Fibroblast of pulmonary artery (primary cell): ENCODE measurements around the gene DYNC2H1.

ENCODE experiments used
- DNase-seq: peaks from one replicate; pipeline ENCODE4 v3.0.0-alpha.2; 2010; ENCODE audit warnings: low read depth
- H3K4me3 ChIP-seq: replicated peaks from 2 replicates; pipeline ENCODE4 v1.5.1; 2011; ENCODE audit warnings: low read depth, mild to moderate bottlenecking, control low read depth, low read length, moderate library complexity
- TF ChIP-seq, protein P1 (sequence below): IDR thresholded peaks from 2 replicates; pipeline ENCODE4 v1.5.1; 2011; ENCODE audit warnings: mild to moderate bottlenecking, control low read depth, low read length, inconsistent platforms; ENCODE audit errors: missing control alignments

The DYNC2H1 gene

DNA sequence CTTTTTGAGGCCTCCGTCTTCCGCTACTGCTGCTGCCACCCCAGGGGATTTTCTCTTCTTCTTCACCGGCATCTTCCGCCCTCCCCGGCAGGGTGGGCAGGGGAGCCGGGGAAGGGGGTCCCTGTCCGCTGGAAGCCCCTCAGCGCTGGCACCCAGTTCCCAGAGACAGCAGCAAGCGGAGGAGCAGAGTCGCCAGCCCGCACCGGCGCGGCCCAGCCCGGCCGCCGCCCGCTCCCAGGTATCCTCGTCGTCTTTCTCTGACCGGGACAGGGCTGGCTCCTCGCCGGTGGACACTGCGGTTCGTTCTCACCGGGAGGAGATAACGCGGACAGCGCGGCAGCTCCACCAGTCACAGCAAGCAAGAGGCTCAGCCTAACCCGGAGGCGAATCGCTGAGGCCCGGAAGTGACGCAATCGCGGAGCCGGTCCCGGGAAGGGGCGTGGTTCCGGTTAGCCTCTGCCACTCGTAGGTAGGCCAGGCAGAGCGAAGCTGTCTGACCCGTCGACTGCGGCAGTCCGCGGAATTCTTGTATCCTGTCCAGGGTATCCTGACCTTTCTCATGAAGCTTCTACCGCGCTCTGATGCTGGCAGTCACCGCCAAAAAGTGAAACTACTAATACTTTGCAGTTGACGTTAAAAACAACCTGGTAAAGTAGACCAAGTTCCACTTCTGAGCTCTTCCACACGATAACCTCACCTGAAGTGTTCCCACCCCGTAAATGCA is 17.3 kb upstream of the DYNC2H1 start, which contains the start of gene DCUN1D5:
Gene DCUN1D5, minus strand, starts transcription at position 360 of the 724 bp plus-strand sequence. Its CDS starts 288 bp downstream, at position 72.
- DNase-seq: peak; percentile 97
- peak within 1 kb of the TSS; percentile 79 for H3K4me3 ChIP-seq
- TF ChIP-seq, protein P1, sequence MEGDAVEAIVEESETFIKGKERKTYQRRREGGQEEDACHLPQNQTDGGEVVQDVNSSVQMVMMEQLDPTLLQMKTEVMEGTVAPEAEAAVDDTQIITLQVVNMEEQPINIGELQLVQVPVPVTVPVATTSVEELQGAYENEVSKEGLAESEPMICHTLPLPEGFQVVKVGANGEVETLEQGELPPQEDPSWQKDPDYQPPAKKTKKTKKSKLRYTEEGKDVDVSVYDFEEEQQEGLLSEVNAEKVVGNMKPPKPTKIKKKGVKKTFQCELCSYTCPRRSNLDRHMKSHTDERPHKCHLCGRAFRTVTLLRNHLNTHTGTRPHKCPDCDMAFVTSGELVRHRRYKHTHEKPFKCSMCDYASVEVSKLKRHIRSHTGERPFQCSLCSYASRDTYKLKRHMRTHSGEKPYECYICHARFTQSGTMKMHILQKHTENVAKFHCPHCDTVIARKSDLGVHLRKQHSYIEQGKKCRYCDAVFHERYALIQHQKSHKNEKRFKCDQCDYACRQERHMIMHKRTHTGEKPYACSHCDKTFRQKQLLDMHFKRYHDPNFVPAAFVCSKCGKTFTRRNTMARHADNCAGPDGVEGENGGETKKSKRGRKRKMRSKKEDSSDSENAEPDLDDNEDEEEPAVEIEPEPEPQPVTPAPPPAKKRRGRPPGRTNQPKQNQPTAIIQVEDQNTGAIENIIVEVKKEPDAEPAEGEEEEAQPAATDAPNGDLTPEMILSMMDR: no peak

DNA sequence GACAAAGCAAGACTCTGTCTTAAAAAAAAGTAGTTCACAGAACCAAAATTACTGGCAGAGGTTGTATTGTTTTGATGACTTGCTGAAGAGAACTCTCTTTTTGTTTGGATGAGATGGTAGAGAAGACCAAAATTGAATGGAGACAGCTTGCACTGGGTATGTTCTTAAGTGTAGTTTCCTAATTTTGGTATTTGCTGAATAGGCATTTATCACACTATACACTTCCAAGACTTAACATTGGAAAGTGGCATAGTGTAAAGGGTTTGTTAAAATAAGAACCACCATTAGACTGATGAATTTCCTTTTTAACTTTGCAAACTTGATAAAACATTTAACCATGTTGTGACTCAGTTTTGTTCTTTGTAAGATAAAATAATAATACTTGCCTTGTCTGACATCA is 11.9 kb upstream of the DYNC2H1 start:
- H3K4me3 ChIP-seq: no peak overlapping the region
- TF ChIP-seq, protein P1: no peak
- no peak for DNase-seq

DNA sequence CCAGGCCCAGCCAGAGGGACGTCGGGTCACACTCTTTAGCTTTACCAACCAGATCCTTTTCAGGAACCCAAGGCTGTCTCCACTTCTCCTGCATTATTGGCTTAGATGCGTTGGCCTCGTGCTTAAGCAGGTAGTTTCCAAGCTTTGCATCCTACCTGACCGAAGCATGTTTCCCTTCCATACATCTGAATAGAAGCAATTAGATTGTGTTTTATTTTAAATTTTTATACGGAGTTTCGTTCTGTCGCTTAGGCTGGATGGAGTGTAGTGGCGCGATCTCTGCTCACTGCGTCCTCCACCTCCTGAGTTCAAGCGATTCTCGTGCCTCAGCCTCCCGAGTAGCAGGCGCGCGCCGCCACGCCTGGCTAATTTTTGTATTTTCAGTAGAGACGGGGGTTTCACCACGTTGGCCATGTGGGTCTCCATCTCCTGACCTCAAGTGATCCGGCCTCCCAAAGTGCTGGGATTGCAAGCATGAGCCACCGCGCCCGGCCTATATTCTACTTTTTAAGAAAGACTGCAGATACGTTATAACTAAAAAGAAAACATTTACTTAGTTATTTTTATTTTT is 677 bp downstream of the DYNC2H1 start:
- peak overlapping the region; percentile 61 for H3K4me3 ChIP-seq
- no peak for DNase-seq
- TF ChIP-seq, protein P1: no peak

DNA sequence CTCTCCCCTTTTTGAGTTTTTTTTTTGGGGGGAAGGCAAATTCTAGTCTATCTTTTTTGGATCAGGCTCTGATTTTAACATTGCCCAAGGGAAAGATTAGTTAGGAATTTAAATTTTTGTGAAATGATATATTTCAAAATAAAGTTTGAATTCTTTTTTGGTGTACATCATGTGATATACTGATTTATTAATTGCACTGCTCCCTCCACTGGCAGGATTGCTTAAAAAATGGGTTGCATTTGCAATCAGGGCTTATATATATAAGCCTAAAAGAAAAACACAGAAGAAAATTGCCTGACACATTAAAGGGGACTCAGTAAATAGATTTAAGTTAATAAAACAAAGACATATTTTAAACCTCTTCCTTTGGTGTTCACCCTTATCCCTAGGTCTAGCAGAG is 1.2 kb downstream of the DYNC2H1 start:
- peak overlapping the region; percentile 61 for H3K4me3 ChIP-seq
- peak; percentile 64 for DNase-seq
- TF ChIP-seq, protein P1: peak; percentile 48

DNA sequence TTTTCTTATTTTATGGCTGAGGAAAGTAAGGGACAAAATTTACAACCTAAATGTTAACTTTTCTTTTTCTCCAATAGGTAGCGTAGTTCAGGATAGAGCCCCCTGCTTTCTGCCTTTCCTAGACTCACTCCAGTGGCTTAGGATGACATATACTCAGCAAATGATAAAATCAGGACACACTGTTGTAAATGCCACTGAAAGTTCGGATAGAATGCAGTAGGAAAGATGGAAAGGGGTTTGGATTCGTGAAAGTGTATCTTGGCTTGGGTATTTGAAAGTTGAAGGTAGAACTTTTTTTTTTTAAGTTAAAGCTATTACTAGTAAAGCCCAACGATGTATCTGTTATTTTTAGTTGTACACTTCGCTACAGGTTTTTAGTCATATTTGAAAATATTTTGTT is 2.2 kb downstream of the DYNC2H1 start:
- no peak overlapping the region for H3K4me3 ChIP-seq
- DNase-seq: no peak
- TF ChIP-seq, protein P1: no peak

DNA sequence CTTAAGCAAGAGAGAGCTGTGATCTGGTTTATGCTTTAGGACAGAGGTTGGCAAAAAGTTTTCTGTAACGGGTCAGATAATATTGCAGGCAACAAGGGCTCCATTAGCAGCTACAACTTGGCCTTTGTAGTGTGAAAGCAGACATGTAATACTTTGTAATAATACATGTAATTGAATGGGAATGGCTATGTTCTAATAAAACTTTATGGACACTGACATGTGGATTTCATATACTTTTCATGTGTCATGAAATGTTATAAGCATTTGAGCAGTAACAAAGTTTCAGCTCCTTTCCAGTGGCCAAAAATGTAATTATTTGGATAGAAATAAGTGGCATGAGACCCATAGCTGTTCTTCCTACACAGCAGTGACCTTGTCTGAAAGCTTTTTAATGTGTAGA is 3.1 kb downstream of the DYNC2H1 start:
- DNase-seq: peak; percentile 9
- H3K4me3 ChIP-seq: no peak overlapping the region
- TF ChIP-seq, protein P1: no peak
